ENCODE results near the gene SIX3.

SIX3 gene

GRCh38 chr2:44960871-44961270 lies 19.4 kb downstream of the SIX3 start:
- DNase-seq, result no peak

GRCh38 chr2:44962176-44962695 lies 20.7 kb downstream of the SIX3 start:
- DNase-seq, result no peak

- no peak for DNase-seq
Measured at GRCh38 chr2:44964752-44965236, 23.3 kb downstream of the SIX3 start.

GRCh38 chr2:44965684-44966083 lies 24.2 kb downstream of the SIX3 start:
- DNase-seq, result no peak

- no peak for DNase-seq
Measured at GRCh38 chr2:44967056-44967455, 25.6 kb downstream of the SIX3 start.

GRCh38 chr2:44967727-44968432 lies 26.4 kb downstream of the SIX3 start:
- no peak for DNase-seq

GRCh38 chr2:44969936-44970335 lies 28.4 kb downstream of the SIX3 start:
- no peak for DNase-seq

- peak; percentile 13 for DNase-seq
Measured at GRCh38 chr2:44970846-44971450, 29.4 kb downstream of the SIX3 start.

GRCh38 chr2:44972771-44973535 lies 31.5 kb downstream of the SIX3 start:
- DNase-seq, result no peak

- DNase-seq, result peak; percentile 31
Measured at GRCh38 chr2:44974064-44974715, 32.7 kb downstream of the SIX3 start.

GRCh38 chr2:44975571-44976450 lies 34.3 kb downstream of the SIX3 start:
- no peak for DNase-seq

GRCh38 chr2:44979581-44979980 lies 38.1 kb downstream of the SIX3 start:
- DNase-seq, result no peak

GRCh38 chr2:44980751-44981713 lies 39.5 kb downstream of the SIX3 start:
- DNase-seq, result no peak

GRCh38 chr2:44981714-44982108 lies 40.2 kb downstream of the SIX3 start:
- peak; percentile 70 for DNase-seq

- no peak for DNase-seq
Measured at GRCh38 chr2:44983836-44984604, 42.5 kb downstream of the SIX3 start.

GRCh38 chr2:44989176-44989575 lies 47.7 kb downstream of the SIX3 start:
- DNase-seq, result no peak

- no peak for DNase-seq
Measured at GRCh38 chr2:44994377-44994776, 52.9 kb downstream of the SIX3 start.
